NCI-H1105 treated with DMSO at 0.1 percent for 48 hours (cell line): Measurements from ENCODE around the gene CNTN5.
A peak's percentile ranks its signal among the peaks of the same experiment; 100 is the strongest.

ENCODE experiments used
- DNase-seq: peaks from one replicate; lab custom pipeline; 2025; lab: John Stamatoyannopoulos, UW

CNTN5 gene

DNA sequence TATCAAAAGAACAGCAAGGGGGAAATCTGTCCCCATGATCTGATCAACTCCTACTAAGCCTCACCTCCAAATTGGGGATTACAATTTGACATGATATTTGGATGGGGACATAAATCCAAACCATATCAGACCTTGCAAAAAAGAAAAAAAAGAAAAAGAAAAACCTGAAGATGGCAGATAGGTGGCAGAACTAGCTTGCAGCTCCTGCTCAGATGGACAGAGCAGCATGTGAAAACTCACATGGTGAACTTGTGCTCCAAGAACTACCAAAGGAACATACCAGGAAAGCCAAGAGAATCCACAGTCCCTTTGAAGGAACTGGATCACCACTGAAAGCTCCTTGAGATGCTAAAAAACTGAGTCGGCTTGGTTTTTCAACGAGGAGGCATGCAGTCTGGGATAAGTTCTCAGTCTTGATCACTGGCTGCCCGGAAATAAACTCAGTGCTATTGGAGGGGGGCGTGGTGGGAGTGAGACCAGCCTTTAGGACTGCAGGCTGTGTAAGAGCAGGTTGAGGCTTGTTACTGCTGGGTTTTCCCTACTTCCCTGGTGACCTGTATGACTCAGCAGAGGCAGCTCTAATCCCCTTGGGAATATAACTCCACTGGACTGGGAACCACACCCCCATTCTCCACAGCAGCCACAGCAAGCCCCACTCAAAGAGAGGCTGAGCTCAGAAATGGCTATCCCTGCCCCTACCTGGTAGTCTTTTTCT, 1308.0 kb downstream of the CNTN5 start:
- no peak for DNase-seq

GRCh38 chr11:100329352-100329751, 1308.6 kb downstream of the CNTN5 start:
- DNase-seq: no peak

DNA sequence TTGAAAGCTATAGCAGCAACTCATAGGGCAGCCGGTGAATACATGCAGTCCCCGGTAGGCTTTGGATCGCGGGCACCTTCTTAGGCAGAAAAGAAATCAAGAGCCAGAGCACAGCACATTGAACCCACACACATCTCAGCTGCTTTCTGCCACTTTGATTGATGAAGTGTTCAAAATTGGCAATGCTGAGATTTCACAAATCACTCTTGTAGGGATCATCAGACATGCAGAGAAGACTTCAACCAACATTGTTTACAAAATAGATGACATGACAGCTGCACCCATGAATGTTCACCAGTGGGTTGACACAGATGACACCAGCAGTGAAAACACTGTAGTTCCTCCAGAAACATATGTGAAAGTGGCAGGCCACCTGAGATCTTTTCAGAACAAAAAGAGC, 1316.1 kb downstream of the CNTN5 start:
- no peak for DNase-seq

- DNase-seq: no peak
Measured at GRCh38 chr11:100338144-100338840, 1317.5 kb downstream of the CNTN5 start.

GRCh38 chr11:100340466-100341319, 1319.9 kb downstream of the CNTN5 start:
- DNase-seq: no peak

GRCh38 chr11:100353083-100353482, 1332.3 kb downstream of the CNTN5 start:
- DNase-seq: no peak

- no peak for DNase-seq
Measured at GRCh38 chr11:100354736-100355135, 1334.0 kb downstream of the CNTN5 start.

DNA sequence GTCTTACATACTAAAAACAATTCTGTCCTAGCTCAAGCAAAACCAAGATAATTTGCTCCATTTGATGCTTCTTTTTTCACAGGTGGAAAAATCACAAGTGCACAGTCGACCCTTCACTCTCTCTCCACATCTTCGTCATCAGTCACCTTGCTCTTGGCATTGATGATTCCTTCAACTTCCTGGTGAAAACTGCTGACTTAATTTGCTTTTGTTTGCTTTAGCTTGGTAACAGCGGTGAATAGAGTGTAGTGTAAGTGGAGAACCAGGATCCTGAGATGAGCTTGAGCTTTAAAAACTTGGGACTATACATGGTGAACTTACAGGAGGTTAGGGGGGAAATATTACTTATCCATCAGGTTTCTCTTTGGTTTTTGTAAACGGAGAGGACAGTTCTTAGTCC, 1335.3 kb downstream of the CNTN5 start:
- DNase-seq: peak; percentile 20

DNA sequence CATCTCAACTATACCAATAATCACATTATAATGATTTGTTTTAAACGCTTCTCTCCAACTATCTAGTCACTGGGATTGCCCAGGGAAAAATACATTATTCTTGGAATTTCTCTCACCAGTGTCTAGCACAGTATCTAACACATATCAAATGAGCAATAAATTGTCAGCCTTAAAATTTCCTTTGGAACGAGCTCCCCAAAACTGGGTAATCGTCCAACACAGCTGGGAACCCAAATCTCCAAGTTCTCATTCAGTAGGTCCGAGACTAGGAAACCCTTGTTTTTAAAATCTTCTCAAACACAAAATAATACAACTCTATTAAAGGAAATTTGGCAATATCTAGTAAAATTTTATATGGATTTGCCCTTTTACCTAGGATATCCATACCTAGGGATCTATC, 1338.5 kb downstream of the CNTN5 start:
- no peak for DNase-seq

DNA sequence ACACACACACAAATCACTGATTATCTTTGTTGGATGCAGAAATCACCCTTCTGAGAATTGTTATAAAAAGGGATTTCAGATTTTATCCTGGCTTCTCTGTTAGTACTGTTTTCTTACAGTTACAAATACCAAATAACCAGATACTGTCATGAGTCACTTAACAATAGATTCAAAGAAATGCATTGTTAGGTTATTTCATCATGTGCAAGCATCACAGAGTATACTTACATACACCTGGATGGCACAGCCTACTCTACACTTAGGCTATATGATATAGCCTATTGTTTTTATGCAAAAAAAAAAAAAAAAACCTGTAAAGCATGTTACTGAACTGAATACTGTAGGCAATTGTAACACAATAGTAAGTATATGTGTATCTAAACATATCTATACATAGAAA, 1347.1 kb downstream of the CNTN5 start:
- DNase-seq: no peak

DNA sequence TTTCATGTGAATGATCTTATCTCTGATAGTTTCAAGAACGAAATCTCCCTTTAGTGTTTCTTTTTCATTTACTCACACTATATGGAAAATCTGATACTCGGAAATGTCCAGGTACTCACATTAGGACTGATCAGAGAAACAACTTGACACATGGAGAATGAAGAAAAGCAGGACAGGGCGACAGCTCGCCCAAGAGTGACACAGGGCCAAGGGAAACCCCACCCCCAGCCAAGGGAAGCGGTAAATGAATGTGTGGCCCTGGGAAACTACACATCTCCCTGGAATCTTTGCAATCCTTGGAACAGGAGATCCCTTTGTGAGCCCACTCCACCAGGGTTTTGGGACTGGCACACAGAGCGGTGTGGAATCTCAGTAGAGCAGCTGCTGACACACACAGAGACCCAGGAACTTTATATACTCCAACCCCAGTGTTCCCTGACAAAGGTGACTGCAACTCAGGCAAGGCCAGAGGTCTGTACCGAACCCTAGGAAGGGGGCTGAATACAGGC, 1362.7 kb downstream of the CNTN5 start:
- DNase-seq: no peak

GRCh38 chr11:100396266-100396665, 1375.5 kb downstream of the CNTN5 start:
- DNase-seq: no peak

DNA sequence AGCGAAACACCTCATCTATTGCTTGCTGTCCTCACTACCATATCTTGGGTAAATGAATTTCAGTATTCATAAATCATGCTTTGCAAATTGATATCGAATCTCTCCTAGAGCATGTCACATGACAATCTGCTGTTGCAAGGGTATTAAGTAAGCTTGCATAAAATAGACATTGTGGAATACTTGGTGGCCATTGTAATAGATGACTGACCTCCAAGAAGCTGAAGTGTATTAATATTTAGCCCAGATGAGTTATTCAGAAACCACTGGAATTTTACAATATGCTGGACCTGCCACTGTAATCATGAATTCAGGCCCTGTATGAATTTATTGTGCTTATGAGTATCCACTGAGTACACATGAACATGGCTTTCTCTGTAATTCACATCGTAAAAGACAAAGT, 1376.7 kb downstream of the CNTN5 start:
- DNase-seq: no peak

DNA sequence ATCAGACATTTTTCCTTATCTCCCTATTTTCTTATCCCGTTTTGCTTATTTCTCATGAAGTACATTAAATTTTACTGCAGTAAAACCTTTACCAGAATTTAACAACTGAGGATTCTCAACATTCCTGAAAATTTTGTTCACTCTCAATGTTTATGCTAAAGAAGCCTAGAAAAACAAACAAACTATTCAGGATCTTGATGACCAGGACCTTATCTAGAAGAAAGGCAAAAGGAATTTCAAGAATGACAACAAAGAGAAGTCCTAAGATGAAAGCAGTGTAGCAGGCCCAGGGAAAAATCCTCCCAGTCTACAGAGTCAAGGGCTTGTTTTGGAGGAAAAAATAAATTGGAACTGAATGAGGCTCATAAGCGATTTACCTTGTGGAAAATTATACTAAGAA, 1383.1 kb downstream of the CNTN5 start:
- no peak for DNase-seq

- DNase-seq: no peak
Measured at GRCh38 chr11:100404907-100405306, 1384.2 kb downstream of the CNTN5 start.
